ENCODE measurements around the gene NPEPL1.

DNA sequence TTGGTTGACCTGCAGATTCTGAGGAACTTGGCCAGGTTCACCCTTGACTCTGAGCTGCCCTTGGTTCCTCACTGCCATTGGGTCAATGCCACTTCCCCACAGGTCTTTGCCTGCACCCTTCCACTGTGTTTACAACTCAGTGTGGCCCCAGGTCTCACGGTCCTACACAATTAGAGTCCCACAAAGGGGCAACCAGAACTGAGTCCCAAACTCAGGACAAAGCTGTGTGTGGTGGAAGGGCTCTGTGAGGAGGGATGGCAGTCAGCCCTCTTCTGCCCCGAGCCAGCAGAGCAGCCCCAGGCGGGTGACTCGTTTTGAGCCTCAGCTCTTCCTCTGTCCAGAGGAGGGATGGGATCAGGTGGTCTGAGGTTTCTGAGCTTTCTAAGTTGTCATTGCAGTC lies 69.5 kb downstream of the NPEPL1 start:
- TF ChIP-seq, protein P1, sequence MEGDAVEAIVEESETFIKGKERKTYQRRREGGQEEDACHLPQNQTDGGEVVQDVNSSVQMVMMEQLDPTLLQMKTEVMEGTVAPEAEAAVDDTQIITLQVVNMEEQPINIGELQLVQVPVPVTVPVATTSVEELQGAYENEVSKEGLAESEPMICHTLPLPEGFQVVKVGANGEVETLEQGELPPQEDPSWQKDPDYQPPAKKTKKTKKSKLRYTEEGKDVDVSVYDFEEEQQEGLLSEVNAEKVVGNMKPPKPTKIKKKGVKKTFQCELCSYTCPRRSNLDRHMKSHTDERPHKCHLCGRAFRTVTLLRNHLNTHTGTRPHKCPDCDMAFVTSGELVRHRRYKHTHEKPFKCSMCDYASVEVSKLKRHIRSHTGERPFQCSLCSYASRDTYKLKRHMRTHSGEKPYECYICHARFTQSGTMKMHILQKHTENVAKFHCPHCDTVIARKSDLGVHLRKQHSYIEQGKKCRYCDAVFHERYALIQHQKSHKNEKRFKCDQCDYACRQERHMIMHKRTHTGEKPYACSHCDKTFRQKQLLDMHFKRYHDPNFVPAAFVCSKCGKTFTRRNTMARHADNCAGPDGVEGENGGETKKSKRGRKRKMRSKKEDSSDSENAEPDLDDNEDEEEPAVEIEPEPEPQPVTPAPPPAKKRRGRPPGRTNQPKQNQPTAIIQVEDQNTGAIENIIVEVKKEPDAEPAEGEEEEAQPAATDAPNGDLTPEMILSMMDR (IDR thresholded peaks at IDR 0.05), result no peak
- no peak for TF ChIP-seq POLR2A (IDR thresholded peaks at IDR 0.05)
